ENCODE data around the gene TSHR.

DNA sequence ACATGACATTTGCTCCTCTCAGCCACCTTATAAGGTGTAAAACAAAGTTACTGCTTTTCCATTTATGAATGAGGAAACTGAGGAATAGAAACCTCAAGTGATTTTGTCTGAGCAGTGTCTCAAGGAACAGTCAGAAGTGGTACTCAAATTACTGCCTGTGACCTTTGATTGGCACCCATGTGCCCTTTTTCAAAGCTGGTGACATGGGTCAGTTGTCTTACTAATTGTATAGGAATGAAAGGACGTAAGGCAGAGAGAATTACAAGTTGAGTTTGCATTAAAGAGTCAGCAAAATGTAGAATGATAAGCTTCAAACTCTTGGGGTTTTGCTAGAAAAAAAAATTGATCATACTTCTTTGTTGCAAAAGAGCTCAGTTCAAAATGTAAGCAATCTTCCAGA, 136.2 kb downstream of the TSHR start:
- no peak for TF ChIP-seq POLR2A (IDR thresholded peaks at IDR 0.05)
- TF ChIP-seq, protein P1, sequence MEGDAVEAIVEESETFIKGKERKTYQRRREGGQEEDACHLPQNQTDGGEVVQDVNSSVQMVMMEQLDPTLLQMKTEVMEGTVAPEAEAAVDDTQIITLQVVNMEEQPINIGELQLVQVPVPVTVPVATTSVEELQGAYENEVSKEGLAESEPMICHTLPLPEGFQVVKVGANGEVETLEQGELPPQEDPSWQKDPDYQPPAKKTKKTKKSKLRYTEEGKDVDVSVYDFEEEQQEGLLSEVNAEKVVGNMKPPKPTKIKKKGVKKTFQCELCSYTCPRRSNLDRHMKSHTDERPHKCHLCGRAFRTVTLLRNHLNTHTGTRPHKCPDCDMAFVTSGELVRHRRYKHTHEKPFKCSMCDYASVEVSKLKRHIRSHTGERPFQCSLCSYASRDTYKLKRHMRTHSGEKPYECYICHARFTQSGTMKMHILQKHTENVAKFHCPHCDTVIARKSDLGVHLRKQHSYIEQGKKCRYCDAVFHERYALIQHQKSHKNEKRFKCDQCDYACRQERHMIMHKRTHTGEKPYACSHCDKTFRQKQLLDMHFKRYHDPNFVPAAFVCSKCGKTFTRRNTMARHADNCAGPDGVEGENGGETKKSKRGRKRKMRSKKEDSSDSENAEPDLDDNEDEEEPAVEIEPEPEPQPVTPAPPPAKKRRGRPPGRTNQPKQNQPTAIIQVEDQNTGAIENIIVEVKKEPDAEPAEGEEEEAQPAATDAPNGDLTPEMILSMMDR (IDR thresholded peaks at IDR 0.05), result no peak
